KOPT-K1 (cell line): ENCODE data around the gene P2RY8.
"Not testable (repeated sequence)": the region's sequence is repeated elsewhere in the genome, so short reads cannot be mapped to it uniquely, and the experiment has no call there.

ENCODE experiments used
- H3K27ac ChIP-seq: fragments of 200-600 bp; sonication (generic); 2 replicates; pipeline ENCODE4 v1.5.1; 2016; ENCODE audit warnings: antibody characterized with exemption, mild to moderate bottlenecking, low read depth, low read length; ENCODE audit not compliant: poor library complexity, severe bottlenecking
- H3K36me3 ChIP-seq: fragments of 200-600 bp; sonication (generic); 2 replicates; pipeline ENCODE4 v1.5.1; 2017; ENCODE audit warnings: antibody characterized with exemption, mild to moderate bottlenecking, low read length, moderate library complexity; ENCODE audit not compliant: insufficient read depth
- H3K9me3 ChIP-seq: fragments of 200-600 bp; sonication (generic); 2 replicates; pipeline ENCODE4 v1.5.1; 2017; ENCODE audit warnings: antibody characterized with exemption, low read length, mild to moderate bottlenecking; ENCODE audit not compliant: insufficient read depth, poor library complexity, severe bottlenecking

The P2RY8 gene

GRCh38 chrX:1529756-1530155 lies 7.2 kb downstream of the P2RY8 start:
- H3K27ac ChIP-seq: no peak overlapping the region
- H3K36me3 ChIP-seq: peaks cover 70% of the 10 kb centered on the region

GRCh38 chrX:1529328-1529727 lies 7.7 kb downstream of the P2RY8 start:
- Histone ChIP-seq H3K9me3 (no peaks in the 10 kb centered on the region), H3K36me3 (peaks cover 74% of the 10 kb centered on the region), H3K27ac (no peak overlapping the region)

More at GRCh38 chrX:1529756-1530155, 7.2 kb downstream of the P2RY8 start:
- no peaks in the 10 kb centered on the region for H3K9me3 ChIP-seq

- H3K9me3 ChIP-seq: no peaks in the 10 kb centered on the region
- H3K36me3 ChIP-seq: peaks cover 79% of the 10 kb centered on the region
- H3K27ac ChIP-seq: no peak overlapping the region
Measured at GRCh38 chrX:1528884-1529203, 8.1 kb downstream of the P2RY8 start.

GRCh38 chrX:1528186-1528883 lies 8.7 kb downstream of the P2RY8 start:
- Histone ChIP-seq H3K27ac (no peak overlapping the region), H3K36me3 (peaks cover 82% of the 10 kb centered on the region), H3K9me3 (no peaks in the 10 kb centered on the region)

GRCh38 chrX:1527457-1527856 lies 9.5 kb downstream of the P2RY8 start:
- Histone ChIP-seq H3K9me3 (no peaks in the 10 kb centered on the region), H3K27ac (no peak overlapping the region), H3K36me3 (peaks cover 84% of the 10 kb centered on the region)

GRCh38 chrX:1526565-1526964 lies 10.4 kb downstream of the P2RY8 start:
- no peaks in the 10 kb centered on the region for H3K9me3 ChIP-seq
- H3K27ac ChIP-seq: no peak overlapping the region
- peaks cover 81% of the 10 kb centered on the region for H3K36me3 ChIP-seq

GRCh38 chrX:1525583-1526355 lies 11.2 kb downstream of the P2RY8 start:
- peaks cover 82% of the 10 kb centered on the region for H3K36me3 ChIP-seq
- H3K9me3 ChIP-seq: no peaks in the 10 kb centered on the region
- no peak overlapping the region for H3K27ac ChIP-seq

GRCh38 chrX:1524874-1525582 lies 12.0 kb downstream of the P2RY8 start:
- H3K9me3 ChIP-seq: no peaks in the 10 kb centered on the region
- H3K27ac ChIP-seq: no peak overlapping the region
- peaks cover 89% of the 10 kb centered on the region for H3K36me3 ChIP-seq

GRCh38 chrX:1522905-1523304 lies 14.1 kb downstream of the P2RY8 start:
- not testable (repeated sequence) for H3K9me3 ChIP-seq, H3K27ac ChIP-seq
- H3K36me3 ChIP-seq: peaks cover 83% of the 10 kb centered on the region; the same call in 1 of the 2 replicates

- Histone ChIP-seq H3K36me3 (peaks cover 85% of the 10 kb centered on the region), H3K27ac (no peak overlapping the region), H3K9me3 (no peaks in the 10 kb centered on the region)
Measured at GRCh38 chrX:1521459-1521956, 15.5 kb downstream of the P2RY8 start.

GRCh38 chrX:1520350-1520749 lies 16.6 kb downstream of the P2RY8 start:
- Histone ChIP-seq H3K27ac (no peak overlapping the region), H3K9me3 (no peaks in the 10 kb centered on the region), H3K36me3 (peaks cover 80% of the 10 kb centered on the region)

- H3K9me3 ChIP-seq: no peaks in the 10 kb centered on the region
- peaks cover 73% of the 10 kb centered on the region for H3K36me3 ChIP-seq
- no peak overlapping the region for H3K27ac ChIP-seq
Measured at GRCh38 chrX:1519022-1519497, 17.9 kb downstream of the P2RY8 start.

- H3K36me3 ChIP-seq: peaks cover 74% of the 10 kb centered on the region
- H3K27ac ChIP-seq: no peak overlapping the region
Measured at GRCh38 chrX:1518512-1518911, 18.5 kb downstream of the P2RY8 start.

GRCh38 chrX:1516596-1517104 lies 20.3 kb downstream of the P2RY8 start:
- Histone ChIP-seq H3K9me3 (peaks cover 9% of the 10 kb centered on the region), H3K36me3 (peaks cover 71% of the 10 kb centered on the region), H3K27ac (no peak overlapping the region)

More at GRCh38 chrX:1518512-1518911, 18.5 kb downstream of the P2RY8 start:
- peaks cover 3% of the 10 kb centered on the region for H3K9me3 ChIP-seq

- H3K9me3 ChIP-seq: peaks cover 9% of the 10 kb centered on the region
- peaks cover 67% of the 10 kb centered on the region for H3K36me3 ChIP-seq
- no peak overlapping the region for H3K27ac ChIP-seq
Measured at GRCh38 chrX:1511829-1512228, 25.2 kb downstream of the P2RY8 start.
